Measurements from ENCODE around the gene POP4.

- TF ChIP-seq POLR2A (IDR thresholded peaks at IDR 0.05) (no peak), CTCF (IDR thresholded peaks at IDR 0.05) (no peak)
Observed at GRCh38 chr19:29643361-29643935, 37.4 kb downstream of the POP4 start.

All from uterus (tissue), 2 donors.